SK-N-SH (cell line): ENCODE measurements around the gene PXMP2. TPM values are rescaled to one million over a fixed set of nuclear protein-coding genes. Genes with fewer than 3 reads are reported as not detected.

Source experiments
- CTCF ChIA-PET: fragments of 300-600, 350-600 bp; formaldehyde crosslinking; extraction: SDS; loops from one replicate; lab custom pipeline; 2021; lab: Yijun Ruan, JAX
- POLR2A ChIA-PET: fragments of 350-600 bp; sonication (Branson Sonifier 250); formaldehyde crosslinking; extraction: SDS; loops from one replicate; lab custom pipeline; 2020; ENCODE audit warnings: antibody characterized with exemption, inconsistent platforms; lab: Yijun Ruan, JAX
- DNase-seq: peaks from one replicate; pipeline ENCODE4 v3.0.0; 2012
- H2AFZ ChIP-seq: fragments of 200-600 bp; sonication (generic); 2 replicates; pipeline ENCODE4 v1.8.1; 2016; ENCODE audit warnings: antibody characterized with exemption, mild to moderate bottlenecking, low read depth
- H3F3A ChIP-seq: fragments of 200-600 bp; sonication (generic); replicated peaks from 2 replicates; pipeline ENCODE3; 2016; ENCODE audit warnings: antibody characterized with exemption, mild to moderate bottlenecking; ENCODE audit not compliant: insufficient read depth
- H3K27ac ChIP-seq, 2 experiments: fragments of 200-500 bp in 1 of 2; fragments of 200-600 bp in 1 of 2; sonication (Bioruptor generic) in 1 of 2; sonication (generic), shearing (Covaris generic) in 1 of 2; 2 replicates each; pipeline versions ENCODE4 v1.5.1 to v1.6.1; 2014 to 2016; ENCODE audit warnings: low read depth in 2 of 2, inconsistent platforms in 1 of 2, low read length in 1 of 2, mild to moderate bottlenecking in 1 of 2, mixed read lengths in 1 of 2
- H3K27me3 ChIP-seq: fragments of 200-600 bp; sonication (generic), shearing (Covaris generic); 2 replicates; pipeline ENCODE4 v1.6.1; 2016; ENCODE audit warnings: mixed run types; ENCODE audit not compliant: insufficient read depth
- H3K36me3 ChIP-seq, 2 experiments: fragments of 200-500 bp in 1 of 2; fragments of 200-600 bp in 1 of 2; sonication (Bioruptor generic) in 1 of 2; sonication (generic) in 1 of 2; replicated peaks in 1 of 2; 2 replicates each; pipeline versions ENCODE3 to v1.5.1; 2014 to 2016; ENCODE audit warnings: low read length in 1 of 2, mild to moderate bottlenecking in 1 of 2; ENCODE audit not compliant: insufficient read depth in 2 of 2, control insufficient read depth in 1 of 2
- H3K4me1 ChIP-seq, 2 experiments: fragments of 200-500 bp in 1 of 2; fragments of 200-600 bp in 1 of 2; sonication (Bioruptor generic) in 1 of 2; sonication (generic), shearing (Covaris generic) in 1 of 2; 2 replicates each; pipeline versions ENCODE4 v1.5.1 to v1.6.1; 2014 to 2016; ENCODE audit warnings: low read depth in 1 of 2, low read length in 1 of 2, mixed run types in 1 of 2; ENCODE audit not compliant: insufficient read depth in 2 of 2, control insufficient read depth in 1 of 2
- H3K4me2 ChIP-seq: fragments of 200-600 bp; sonication (generic), shearing (Covaris generic); 2 replicates; pipeline ENCODE4 v1.6.1; 2017; ENCODE audit warnings: mixed run types
- H3K4me3 ChIP-seq, 2 experiments: fragments of 200-500 bp in 1 of 2; fragments of 200-600 bp in 1 of 2; sonication (Bioruptor generic) in 1 of 2; sonication (generic), shearing (Covaris generic) in 1 of 2; 2 replicates each; pipeline versions ENCODE4 v1.5.1 to v1.8.1; 2014 to 2016; ENCODE audit warnings: low read depth in 2 of 2, inconsistent platforms in 1 of 2, low read length in 1 of 2, mild to moderate bottlenecking in 1 of 2, mixed read lengths in 1 of 2, moderate library complexity in 1 of 2
- H3K79me2 ChIP-seq: fragments of 200-600 bp; sonication (generic); 2 replicates; pipeline ENCODE4 v1.8.1; 2017; ENCODE audit warnings: mild to moderate bottlenecking; ENCODE audit not compliant: insufficient read depth
- H3K9ac ChIP-seq: fragments of 200-600 bp; sonication (generic); 2 replicates; pipeline ENCODE4 v1.6.1; 2017; ENCODE audit warnings: mixed run types
- H3K9me2 ChIP-seq: fragments of 200-600 bp; sonication (generic); 2 replicates; pipeline ENCODE4 v1.6.1; 2017; ENCODE audit warnings: mixed run types
- H3K9me3 ChIP-seq: fragments of 200-600 bp; sonication (generic); 2 replicates; pipeline ENCODE4 v1.6.1; 2017; ENCODE audit warnings: mixed run types, mild to moderate bottlenecking, moderate library complexity
- H4K20me1 ChIP-seq: fragments of 200-600 bp; sonication (generic); 2 replicates; pipeline ENCODE4 v1.6.1; 2017; ENCODE audit warnings: mild to moderate bottlenecking, mixed run types; ENCODE audit not compliant: insufficient read depth
- ELF1 ChIP-seq: IDR thresholded peaks from 2 replicates; pipeline ENCODE4 v1.4.0; 2012
- EP300 ChIP-seq, 2 experiments: IDR thresholded peaks; 2 replicates each; pipeline versions ENCODE4 v1.4.0 to v1.6.1; 2012; ENCODE audit warnings: borderline replicate concordance in 1 of 2, low read depth in 1 of 2, low read length in 1 of 2
- EZH2phosphoT487 ChIP-seq: fragments of 200-600 bp; sonication (generic); IDR thresholded peaks from 2 replicates; pipeline ENCODE4 v1.6.1; 2017; ENCODE audit warnings: low read depth, mixed run types, mild to moderate bottlenecking, antibody characterized with exemption, moderate library complexity, borderline replicate concordance
- FOSL2 ChIP-seq: IDR thresholded peaks from 2 replicates; pipeline ENCODE4 v1.4.0; 2012; ENCODE audit warnings: low read depth, mild to moderate bottlenecking, moderate library complexity, borderline replicate concordance
- FOXJ3 ChIP-seq: sonication (generic); formaldehyde crosslinking; IDR thresholded peaks from 2 replicates; pipeline ENCODE4 v1.5.1; 2020; ENCODE audit warnings: mild to moderate bottlenecking, missing genetic modification reagents
- GABPA ChIP-seq: IDR thresholded peaks from 2 replicates; pipeline ENCODE4 v1.4.0; 2012; ENCODE audit warnings: low read depth, mild to moderate bottlenecking
- GATA2 ChIP-seq: sonication (generic); formaldehyde crosslinking; IDR thresholded peaks from 2 replicates; pipeline ENCODE4 v1.5.0; 2020; ENCODE audit warnings: mild to moderate bottlenecking, missing genetic modification reagents
- JUND ChIP-seq: IDR thresholded peaks from 2 replicates; pipeline ENCODE4 v1.4.0; 2012
- MXI1 ChIP-seq: IDR thresholded peaks from 2 replicates; pipeline ENCODE4 v1.6.1; 2012; ENCODE audit warnings: mild to moderate bottlenecking, low read depth, low read length, improper control_type of control experiment
- NFIC ChIP-seq: IDR thresholded peaks from 2 replicates; pipeline ENCODE4 v1.4.0; 2012; ENCODE audit warnings: borderline replicate concordance
- PBX3 ChIP-seq: IDR thresholded peaks from 2 replicates; pipeline ENCODE4; 2012
- RAD21 ChIP-seq: IDR thresholded peaks from 2 replicates; pipeline ENCODE4 v1.6.1; 2012; ENCODE audit warnings: mild to moderate bottlenecking, low read length
- RFX5 ChIP-seq: IDR thresholded peaks from 2 replicates; pipeline ENCODE4 v1.6.1; 2012; ENCODE audit warnings: mild to moderate bottlenecking, improper control_type of control experiment, low read length
- RXRA ChIP-seq: IDR thresholded peaks from 2 replicates; pipeline ENCODE4 v1.4.0; 2012; ENCODE audit warnings: low read depth, mild to moderate bottlenecking, borderline replicate concordance
- SIN3A ChIP-seq: IDR thresholded peaks from 2 replicates; pipeline ENCODE4 v1.6.1; 2012; ENCODE audit warnings: low read depth, mild to moderate bottlenecking, low read length, moderate library complexity, borderline replicate concordance
- TAF1 ChIP-seq: IDR thresholded peaks from 2 replicates; pipeline ENCODE4 v1.6.1; 2012; ENCODE audit warnings: low read depth, mild to moderate bottlenecking, low read length, moderate library complexity, borderline replicate concordance
- TCF12 ChIP-seq: IDR thresholded peaks from 2 replicates; pipeline ENCODE4 v1.4.0; 2012
- WGBS: methylation state at CpG from one replicate; pipeline ENCODE4 v1.1.6; 2017; ENCODE audit warnings: low lambda C conversion rate; 5-methylcytosine and 5-hydroxymethylcytosine counted together
- polyA plus RNA-seq, 3 experiments: library from polyadenylated mRNA; depleted of rRNA; stranded (reverse); fragments of >200 nt; gene quantifications; 2 replicates each; pipeline ENCODE4 v1.2.3, GENCODE V29; 2012
- TF ChIP-seq, protein P1 (sequence below): IDR thresholded peaks from 2 replicates; pipeline ENCODE4 v1.6.1; 2012; ENCODE audit warnings: mild to moderate bottlenecking, low read depth, low read length, moderate library complexity
- TF ChIP-seq, protein P2 (sequence below): IDR thresholded peaks from 2 replicates; pipeline ENCODE4 v1.4.0; 2012; ENCODE audit warnings: low read depth, borderline replicate concordance

Gene PXMP2
- polyA plus RNA-seq, 1 of the 3 experiments (the other 2 are of a cell fraction), result 35.8 TPM

DNA sequence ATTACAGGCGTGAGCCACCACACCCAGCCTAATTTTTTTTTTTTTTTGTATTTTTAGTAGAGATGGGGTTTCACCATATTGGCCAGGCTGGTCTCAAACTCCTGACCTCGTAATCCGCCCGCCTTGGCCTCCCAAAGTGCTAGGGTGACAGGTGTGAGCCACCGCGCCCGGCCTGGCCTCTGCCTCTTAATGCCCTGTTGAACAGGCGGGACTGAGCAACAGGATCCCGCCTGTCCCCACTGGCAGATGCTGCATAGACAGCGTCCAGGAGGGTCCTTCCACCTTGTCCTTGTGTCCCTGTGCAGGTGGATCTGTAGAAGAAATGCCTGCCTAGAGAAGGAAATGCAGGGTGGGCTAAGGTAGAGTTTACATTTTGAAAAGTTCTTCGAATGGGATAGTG, 29.0 kb downstream of the PXMP2 start:
- Histone ChIP-seq H3K9me2 (no peaks in the 10 kb centered on the region), H4K20me1 (peaks cover 38% of the 10 kb centered on the region), H3K4me3 (no peak overlapping the region)
- WGBS, result 83% methylated on average over 11 of the region's 11 CpGs
- POLR2A ChIA-PET, result no interaction called here
- TF ChIP-seq TCF12, result no peak
- no peak for TF ChIP-seq RXRA
- no peak for TF ChIP-seq EZH2phosphoT487
- TF ChIP-seq GATA2 (CRISPR knock-in tag), result no peak
- no peak for TF ChIP-seq GABPA
- TF ChIP-seq PBX3, result no peak
- TF ChIP-seq TAF1, result no peak
- no peak for TF ChIP-seq NFIC
- no peak for TF ChIP-seq RFX5
- no peak for TF ChIP-seq FOXJ3 (CRISPR knock-in tag)
- TF ChIP-seq, protein P1, sequence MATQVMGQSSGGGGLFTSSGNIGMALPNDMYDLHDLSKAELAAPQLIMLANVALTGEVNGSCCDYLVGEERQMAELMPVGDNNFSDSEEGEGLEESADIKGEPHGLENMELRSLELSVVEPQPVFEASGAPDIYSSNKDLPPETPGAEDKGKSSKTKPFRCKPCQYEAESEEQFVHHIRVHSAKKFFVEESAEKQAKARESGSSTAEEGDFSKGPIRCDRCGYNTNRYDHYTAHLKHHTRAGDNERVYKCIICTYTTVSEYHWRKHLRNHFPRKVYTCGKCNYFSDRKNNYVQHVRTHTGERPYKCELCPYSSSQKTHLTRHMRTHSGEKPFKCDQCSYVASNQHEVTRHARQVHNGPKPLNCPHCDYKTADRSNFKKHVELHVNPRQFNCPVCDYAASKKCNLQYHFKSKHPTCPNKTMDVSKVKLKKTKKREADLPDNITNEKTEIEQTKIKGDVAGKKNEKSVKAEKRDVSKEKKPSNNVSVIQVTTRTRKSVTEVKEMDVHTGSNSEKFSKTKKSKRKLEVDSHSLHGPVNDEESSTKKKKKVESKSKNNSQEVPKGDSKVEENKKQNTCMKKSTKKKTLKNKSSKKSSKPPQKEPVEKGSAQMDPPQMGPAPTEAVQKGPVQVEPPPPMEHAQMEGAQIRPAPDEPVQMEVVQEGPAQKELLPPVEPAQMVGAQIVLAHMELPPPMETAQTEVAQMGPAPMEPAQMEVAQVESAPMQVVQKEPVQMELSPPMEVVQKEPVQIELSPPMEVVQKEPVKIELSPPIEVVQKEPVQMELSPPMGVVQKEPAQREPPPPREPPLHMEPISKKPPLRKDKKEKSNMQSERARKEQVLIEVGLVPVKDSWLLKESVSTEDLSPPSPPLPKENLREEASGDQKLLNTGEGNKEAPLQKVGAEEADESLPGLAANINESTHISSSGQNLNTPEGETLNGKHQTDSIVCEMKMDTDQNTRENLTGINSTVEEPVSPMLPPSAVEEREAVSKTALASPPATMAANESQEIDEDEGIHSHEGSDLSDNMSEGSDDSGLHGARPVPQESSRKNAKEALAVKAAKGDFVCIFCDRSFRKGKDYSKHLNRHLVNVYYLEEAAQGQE, result no peak
- no peak for TF ChIP-seq MXI1
- TF ChIP-seq EP300 (IDR thresholded peaks at IDR 0.05; ENCODE audit: borderline replicate concordance in 1 of 2, low read depth in 1 of 2, low read length in 1 of 2), result no peak
- TF ChIP-seq SIN3A, result no peak
- no peak for TF ChIP-seq RAD21
- no peak for TF ChIP-seq JUND
- TF ChIP-seq, protein P2, sequence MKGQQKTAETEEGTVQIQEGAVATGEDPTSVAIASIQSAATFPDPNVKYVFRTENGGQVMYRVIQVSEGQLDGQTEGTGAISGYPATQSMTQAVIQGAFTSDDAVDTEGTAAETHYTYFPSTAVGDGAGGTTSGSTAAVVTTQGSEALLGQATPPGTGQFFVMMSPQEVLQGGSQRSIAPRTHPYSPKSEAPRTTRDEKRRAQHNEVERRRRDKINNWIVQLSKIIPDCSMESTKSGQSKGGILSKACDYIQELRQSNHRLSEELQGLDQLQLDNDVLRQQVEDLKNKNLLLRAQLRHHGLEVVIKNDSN, result no peak
- TF ChIP-seq ELF1, result no peak
- TF ChIP-seq FOSL2, result no peak
- TF ChIP-seq, all 33 proteins: peak for 0
- H3K4me2 ChIP-seq, result no peak overlapping the region
- no peak for DNase-seq
- H3F3A ChIP-seq, result peaks cover 15% of the 10 kb centered on the region
- H2AFZ ChIP-seq, result no peak overlapping the region
- no peaks in the 10 kb centered on the region for H3K9me3 ChIP-seq
- H3K79me2 ChIP-seq, result peaks cover 49% of the 10 kb centered on the region
- CTCF ChIA-PET, result no interaction called here
- no peaks in the 10 kb centered on the region for H3K27me3 ChIP-seq
- no peak overlapping the region for H3K9ac ChIP-seq
- H3K36me3 ChIP-seq, result peaks cover 12 to 39% of the 10 kb centered on the region in 2 experiments
- H3K27ac ChIP-seq, result no peak overlapping the region
- H3K4me1 ChIP-seq, result no peaks in the 10 kb centered on the region
